Endothelial cell of umbilical vein (primary cell): Measurements from ENCODE around the gene LIPG. TPM values are rescaled to one million over a fixed set of nuclear protein-coding genes. Genes with fewer than 3 reads are reported as not detected.

Source experiments
- BruUV-seq: library from RNA; stranded (reverse); fragments of 400-500 nt; replicated peaks from 2 replicates; lab custom pipeline; 2021; lab: Mats Ljungman, UMichigan
- CTCF ChIA-PET: fragments of 300-600, 350-600 bp; sonication (Branson Sonifier 250); formaldehyde crosslinking; loops from one replicate; lab custom pipeline; 2021; ENCODE audit warnings: antibody characterized with exemption, inconsistent platforms; lab: Charles Lee
- POLR2A ChIA-PET: fragments of 300-600, 350-600 bp; sonication (Branson Sonifier 250); formaldehyde crosslinking; loops from one replicate; lab custom pipeline; 2021; ENCODE audit warnings: antibody characterized with exemption, inconsistent platforms; lab: Charles Lee
- DNase-seq: peaks from one replicate; pipeline ENCODE4 v3.0.0-alpha.2; 2011; ENCODE audit warnings: low read depth, low spot score
- FAIRE-seq: peaks from 2 replicates; lab custom pipeline; 2011; peaks lifted over from hg19 to GRCh38; lab: Jason Lieb, UNC
- H2AFZ ChIP-seq: 2 replicates; pipeline ENCODE4 v1.6.0; 2012; ENCODE audit warnings: low read depth, low read length, control low read depth, inconsistent platforms
- H3K27ac ChIP-seq: 2 replicates; pipeline ENCODE4 v1.5.1; 2011; ENCODE audit warnings: low read depth, mild to moderate bottlenecking, control low read depth, low read length, moderate library complexity; ENCODE audit not compliant: insufficient read depth
- H3K27me3 ChIP-seq, 2 experiments: 2 replicates each; pipeline versions ENCODE4 v1.6.0 to v1.6.1; 2011; ENCODE audit warnings: low read length in 2 of 2, mixed read lengths in 1 of 2; ENCODE audit not compliant: control insufficient read depth in 2 of 2, insufficient read depth in 2 of 2
- H3K36me3 ChIP-seq, 2 experiments: 2 replicates in 1 of 2; 3 replicates in 1 of 2; pipeline ENCODE4 v1.5.1; 2011; ENCODE audit warnings: low read length in 2 of 2, mild to moderate bottlenecking in 1 of 2, moderate library complexity in 1 of 2; ENCODE audit not compliant: control insufficient read depth in 2 of 2, insufficient read depth in 2 of 2; ENCODE audit errors: extremely low read depth in 1 of 2
- H3K4me1 ChIP-seq: 3 replicates; pipeline ENCODE4 v1.5.1; 2011; ENCODE audit warnings: mild to moderate bottlenecking, low read length; ENCODE audit not compliant: control insufficient read depth, insufficient read depth; ENCODE audit errors: extremely low read depth
- H3K4me2 ChIP-seq: 2 replicates; pipeline ENCODE4 v1.6.1; 2011; ENCODE audit warnings: low read length, control low read depth, mixed read lengths; ENCODE audit not compliant: insufficient read depth
- H3K4me3 ChIP-seq, 3 experiments: fragments of 200-600 bp in 1 of 3; sonication (generic), shearing (Covaris generic) in 1 of 3; replicated peaks in 1 of 3; 2 replicates each; pipeline ENCODE4 v1.5.1; 2011 to 2016; ENCODE audit warnings: control low read depth in 3 of 3, low read length in 3 of 3, mild to moderate bottlenecking in 2 of 3, inconsistent platforms in 1 of 3, low read depth in 1 of 3, moderate library complexity in 1 of 3; ENCODE audit not compliant: insufficient read depth in 1 of 3
- H3K79me2 ChIP-seq: 2 replicates; pipeline ENCODE4 v1.6.0; 2012; ENCODE audit warnings: low read length, inconsistent platforms; ENCODE audit not compliant: control insufficient read depth, insufficient read depth
- H3K9ac ChIP-seq: replicated peaks from 2 replicates; pipeline ENCODE3; 2011; ENCODE audit warnings: low read length, control low read depth; ENCODE audit not compliant: insufficient read depth; ENCODE audit errors: extremely low read depth
- H3K9me1 ChIP-seq: replicated peaks from 3 replicates; pipeline ENCODE4 v1.6.0; 2011; ENCODE audit warnings: mild to moderate bottlenecking, low read length; ENCODE audit not compliant: control insufficient read depth, insufficient read depth; ENCODE audit errors: extremely low read depth
- H3K9me3 ChIP-seq: replicated peaks from 2 replicates; pipeline ENCODE4 v1.5.1; 2012; ENCODE audit warnings: low read length, inconsistent platforms; ENCODE audit not compliant: control insufficient read depth, insufficient read depth
- H4K20me1 ChIP-seq: replicated peaks from 2 replicates; pipeline ENCODE3; 2011; ENCODE audit warnings: mild to moderate bottlenecking, low read length; ENCODE audit not compliant: control insufficient read depth, insufficient read depth; ENCODE audit errors: extremely low read depth
- CTCF ChIP-seq, 2 donors: IDR thresholded peaks; 1 replicate in 1 of 2; 2 replicates in 1 of 2; pipeline ENCODE4 v1.5.1; 2011; ENCODE audit warnings: low read length in 2 of 2, mild to moderate bottlenecking in 2 of 2, moderate library complexity in 2 of 2, control low read depth in 1 of 2, inconsistent platforms in 1 of 2, low read depth in 1 of 2; ENCODE audit not compliant: insufficient read depth in 1 of 2; ENCODE audit errors: extremely low read depth in 1 of 2
- FOS ChIP-seq: IDR thresholded peaks from 2 replicates; pipeline ENCODE4 v1.6.1; 2011; ENCODE audit warnings: mild to moderate bottlenecking, low read length, moderate library complexity, borderline replicate concordance; ENCODE audit not compliant: insufficient read depth
- GATA2 ChIP-seq: IDR thresholded peaks from 2 replicates; pipeline ENCODE4 v1.7.0; 2011; ENCODE audit warnings: low read depth, mild to moderate bottlenecking, moderate library complexity, mixed read lengths, low read length; ENCODE audit not compliant: insufficient read length, insufficient read depth
- JUN ChIP-seq: IDR thresholded peaks from 2 replicates; pipeline ENCODE4 v1.6.1; 2011; ENCODE audit warnings: borderline replicate concordance, low read depth; ENCODE audit not compliant: insufficient read length, insufficient read depth
- MYC ChIP-seq: IDR thresholded peaks from one replicate; pipeline ENCODE4 v1.6.1; 2011; ENCODE audit warnings: mild to moderate bottlenecking, low read depth, low read length
- POLR2AphosphoS5 ChIP-seq: IDR thresholded peaks from 2 replicates; pipeline ENCODE4 v1.6.1; 2012; ENCODE audit warnings: low read depth, mild to moderate bottlenecking, control low read depth, low read length, moderate library complexity; ENCODE audit not compliant: insufficient read depth
- dilution Hi-C: fragments of 300-500 bp; cut with MboI; formaldehyde crosslinking; loops from one replicate; pipeline ENCODE4 v1.15.0; 2019; ENCODE audit warnings: low sequenced_read_pairs; ENCODE audit not compliant: extremely low pct_ligation_motif_present
- intact Hi-C: fragments of 100-400 bp; cut with micrococcal nuclease; formaldehyde crosslinking; loops from one replicate; pipeline ENCODE4 v1.10.0; 2022
- polyA plus RNA-seq, 4 experiments: library from polyadenylated mRNA; depleted of rRNA in 3 of 4; stranded (reverse) in 3 of 4; unstranded in 1 of 4; fragments of >200 nt; gene quantifications; 2 replicates each; pipeline versions ENCODE4 v1.2.1 to v1.2.3, GENCODE V29; 2011 to 2012; ENCODE audit warnings: missing spikeins in 1 of 4
- total RNA-seq: library from RNA; stranded (reverse); gene quantifications from 2 replicates; pipeline ENCODE4 v1.2.3, GENCODE V29; 2021

Gene LIPG
- total and polyA plus RNA-seq, 2 donors (not counting 3 experiments of a cell fraction or from before 2014, with no cell fraction given), result 80.6 to 86.3 TPM

- no peaks in the 10 kb centered on the region for H3K79me2 ChIP-seq
- dilution Hi-C loops (no loop called here), intact Hi-C loops (loop anchor here (2.0 kb wide), 1 partner anchor 16 kb away; no protein-coding TSS in a partner anchor)
- BruUV-seq, result no TSS peak
- peaks cover 12% of the 10 kb centered on the region for H3K4me1 ChIP-seq
- no peak overlapping the region for H2AFZ ChIP-seq
- DNase-seq, result no peak
- ChIA-PET CTCF (interaction anchor here (0.5 kb wide), 1 partner anchor 21 kb away, joined by 4 read pairs; no protein-coding TSS in a partner anchor), POLR2A (interaction anchor here (0.7 kb wide), 1 partner anchor 113 kb away, joined by 8 read pairs; no protein-coding TSS in a partner anchor)
- H3K4me3 ChIP-seq, result no peak overlapping the region
- no peaks in the 10 kb centered on the region for H3K36me3 ChIP-seq
- no peak for FAIRE-seq
- TF ChIP-seq POLR2AphosphoS5 (no peak), CTCF (IDR thresholded peaks at IDR 0.05; ENCODE audit: extremely low read depth in 1 of 2, insufficient read depth in 1 of 2, low read depth in 1 of 2, low read length in 2 of 2) (no peak), GATA2 (no peak), FOS (no peak), MYC (no peak), JUN (no peak)
- no peaks in the 10 kb centered on the region for H3K9me1 ChIP-seq
- H3K9me3 ChIP-seq, result no peaks in the 10 kb centered on the region
- H4K20me1 ChIP-seq, result no peaks in the 10 kb centered on the region
- no peak overlapping the region for H3K4me2 ChIP-seq
- peaks cover 0 to 4% of the 10 kb centered on the region in 2 experiments for H3K27me3 ChIP-seq
- no peak overlapping the region for H3K9ac ChIP-seq
- H3K27ac ChIP-seq, result no peak overlapping the region
These were observed 54.9 kb downstream of the LIPG start for GRCh38 chr18:49616618-49617328.
